ENCODE data around the gene VPS37C. TPM values are rescaled to one million over a fixed set of nuclear protein-coding genes. Genes with fewer than 3 reads are reported as not detected.

Gene VPS37C
- total and polyA plus RNA-seq, 4 donors, result 2.6 to 6.1 (median 5.1) TPM

- H3K27ac ChIP-seq (ENCODE audit: low read depth in 1 of 2, low read length in 2 of 2), result no peak overlapping the region
- DNase-seq (ENCODE audit: low spot score), result no peak
- peaks cover 0 to 3% (median 0%) of the 10 kb centered on the region in 4 donors for H3K27me3 ChIP-seq (ENCODE audit: control insufficient read depth in 4 of 4, insufficient read depth in 4 of 4, low read length in 3 of 4)
- H3K4me3 ChIP-seq (ENCODE audit: low read depth in 1 of 3, low read length in 3 of 3), result no peak overlapping the region
- TF ChIP-seq GABPA (IDR thresholded peaks at IDR 0.05 in 1 of 2, conservative IDR thresholded peaks at IDR 0.05 in 1 of 2) (no peak), FOXA2 (IDR thresholded peaks at IDR 0.05) (no peak), FOXA1 (IDR thresholded peaks at IDR 0.05) (no peak), ZBTB33 (IDR thresholded peaks at IDR 0.05) (no peak), HNF4A (conservative IDR thresholded peaks at IDR 0.05) (no peak), ATF3 (IDR thresholded peaks at IDR 0.05) (no peak), NR2F2 (IDR thresholded peaks at IDR 0.05) (no peak), RAD21 (IDR thresholded peaks at IDR 0.05) (no peak), CTCF (IDR thresholded peaks at IDR 0.05; ENCODE audit: low read depth, low read length, missing input control) (no peak), RXRA (IDR thresholded peaks at IDR 0.05) (no peak), MAX (IDR thresholded peaks at IDR 0.05) (no peak), EGR1 (IDR thresholded peaks at IDR 0.05; ENCODE audit: low read depth in 2 of 2) (no peak), TAF1 (conservative IDR thresholded peaks at IDR 0.05) (no peak), HNF4G (IDR thresholded peaks at IDR 0.05) (no peak), SP1 (IDR thresholded peaks at IDR 0.05) (no peak), JUND (IDR thresholded peaks at IDR 0.05) (no peak), YY1 (IDR thresholded peaks at IDR 0.05) (no peak), REST (IDR thresholded peaks at IDR 0.05) (no peak)
- 92% methylated on average over 3 of the region's 3 CpGs for WGBS
- H3K36me3 ChIP-seq (ENCODE audit: control insufficient read depth in 4 of 4, insufficient read depth in 3 of 4, low read depth in 1 of 4, low read length in 3 of 4), result no peaks in the 10 kb centered on the region
- H3K4me1 ChIP-seq (ENCODE audit: control insufficient read depth in 4 of 4, insufficient read depth in 4 of 4, low read length in 3 of 4), result no peaks in the 10 kb centered on the region
- H3K9me3 ChIP-seq (ENCODE audit: control insufficient read depth in 4 of 4, low read length in 3 of 4), result peaks cover 0 to 7% (median 0%) of the 10 kb centered on the region in 4 donors
- H3K9ac ChIP-seq (ENCODE audit: low read depth in 1 of 2, low read length in 2 of 2), result no peak overlapping the region
Measured at GRCh38 chr11:61172888-61173287, 11.7 kb upstream of the VPS37C start.
